Neural progenitor cell (in vitro differentiated cells): Measurements from ENCODE around the gene SBF2. TPM values are rescaled to one million over a fixed set of nuclear protein-coding genes. Genes with fewer than 3 reads are reported as not detected.

Source experiments
- DNase-seq: peaks from one replicate; pipeline ENCODE4 v3.0.0-alpha.2; 2016; ENCODE audit warnings: low spot score
- H2AFZ ChIP-seq: fragments of 200-600 bp; sonication (generic); replicated peaks from 2 replicates; pipeline ENCODE4 v1.6.1; 2016; ENCODE audit warnings: antibody characterized with exemption
- H3F3A ChIP-seq: fragments of 200-600 bp; sonication (generic); 2 replicates; pipeline ENCODE4 v1.6.1; 2016; ENCODE audit warnings: antibody characterized with exemption, low read depth
- H3K27ac ChIP-seq: fragments of 200-600 bp; sonication (generic); 2 replicates; pipeline ENCODE4 v1.5.1; 2016; ENCODE audit warnings: mild to moderate bottlenecking
- H3K27me3 ChIP-seq: fragments of 200-600 bp; sonication (generic); 2 replicates; pipeline ENCODE4 v1.6.1; 2016; ENCODE audit warnings: mild to moderate bottlenecking, moderate library complexity
- H3K36me3 ChIP-seq: fragments of 200-600 bp; sonication (generic); 2 replicates; pipeline ENCODE4 v1.5.1; 2016
- H3K4me1 ChIP-seq: fragments of 200-600 bp; sonication (generic); 2 replicates; pipeline ENCODE4 v1.6.1; 2016; ENCODE audit warnings: mixed run types
- H3K4me2 ChIP-seq: fragments of 200-600 bp; sonication (generic); 2 replicates; pipeline ENCODE4 v1.6.1; 2016
- H3K4me3 ChIP-seq: fragments of 200-600 bp; sonication (generic); 2 replicates; pipeline ENCODE4 v1.5.1; 2016
- H3K79me2 ChIP-seq: fragments of 200-600 bp; sonication (generic); 2 replicates; pipeline ENCODE4 v1.6.1; 2016; ENCODE audit warnings: low read depth
- H3K9ac ChIP-seq: fragments of 200-600 bp; sonication (generic); 2 replicates; pipeline ENCODE4 v1.6.1; 2016
- H3K9me3 ChIP-seq: fragments of 200-600 bp; sonication (generic); 2 replicates; pipeline ENCODE4 v1.5.1; 2016; ENCODE audit warnings: low read depth
- H4K20me1 ChIP-seq: fragments of 200-600 bp; sonication (generic); 2 replicates; pipeline ENCODE4 v1.6.1; 2016; ENCODE audit warnings: low read depth
- H3K27ac Mint-ChIP-seq: 3 replicates; pipeline ENCODE4 v1.8.0; 2021; ENCODE audit warnings: mixed read lengths
- H3K27me3 Mint-ChIP-seq: 2 replicates; pipeline ENCODE4 v1.8.0; 2022; ENCODE audit warnings: low read depth, mild to moderate bottlenecking, inconsistent platforms, moderate library complexity, mixed read lengths; ENCODE audit not compliant: insufficient read depth
- H3K36me3 Mint-ChIP-seq: 3 replicates; pipeline ENCODE4 v1.8.0; 2021; ENCODE audit warnings: mixed read lengths
- H3K4me1 Mint-ChIP-seq: 3 replicates; pipeline ENCODE4 v1.8.0; 2021; ENCODE audit warnings: mixed read lengths
- H3K4me3 Mint-ChIP-seq: 3 replicates; pipeline ENCODE4 v1.8.0; 2021; ENCODE audit warnings: mild to moderate bottlenecking, moderate library complexity, mixed read lengths
- H3K9me3 Mint-ChIP-seq: 3 replicates; pipeline ENCODE4 v1.8.0; 2020; ENCODE audit warnings: mixed read lengths
- CTCF ChIP-seq: fragments of 200-600 bp; sonication (generic); IDR thresholded peaks from 2 replicates; pipeline ENCODE4 v1.5.1; 2017; ENCODE audit warnings: antibody characterized with exemption, mild to moderate bottlenecking
- EZH2 ChIP-seq: fragments of 200-600 bp; sonication (generic); IDR thresholded peaks from 2 replicates; pipeline ENCODE4 v1.6.1; 2017; ENCODE audit warnings: antibody characterized with exemption, mild to moderate bottlenecking, moderate library complexity
- EZH2phosphoT487 ChIP-seq: fragments of 200-600 bp; sonication (generic); IDR thresholded peaks from 2 replicates; pipeline ENCODE4 v1.6.1; 2017; ENCODE audit warnings: antibody characterized with exemption
- total RNA-seq: library from RNA; depleted of rRNA; stranded (reverse); fragments of >200 nt; gene quantifications from 2 replicates; pipeline ENCODE4 v1.2.3, GENCODE V29; 2015; ENCODE audit warnings: low replicate concordance

SBF2 gene
- total RNA-seq, 1 donor from 2014 or later: 48.2 TPM

- DNase-seq: no peak
- no peaks in the 10 kb centered on the region for H3K4me1 ChIP-seq
Measured at GRCh38 chr11:9796854-9797253, 497.2 kb downstream of the SBF2 start.

GRCh38 chr11:9796266-9796665 lies 497.8 kb downstream of the SBF2 start:
- Histone ChIP-seq H3F3A (no peaks in the 10 kb centered on the region), H3K27ac (no peak overlapping the region), H4K20me1 (no peaks in the 10 kb centered on the region), H3K36me3 (no peaks in the 10 kb centered on the region), H2AFZ (no peak overlapping the region), H3K4me2 (no peak overlapping the region), H3K4me1 (no peaks in the 10 kb centered on the region), H3K79me2 (no peaks in the 10 kb centered on the region), H3K4me3 (no peak overlapping the region), H3K9ac (no peak overlapping the region), H3K9me3 (no peaks in the 10 kb centered on the region), H3K27me3 (no peaks in the 10 kb centered on the region)
- no peak overlapping the region for H3K27ac Mint-ChIP-seq
- peaks cover 7% of the 10 kb centered on the region for H3K36me3 Mint-ChIP-seq
- H3K4me1 Mint-ChIP-seq: no peaks in the 10 kb centered on the region
- DNase-seq: no peak
- no peak overlapping the region for H3K4me3 Mint-ChIP-seq
- H3K27me3 Mint-ChIP-seq: no peaks in the 10 kb centered on the region
- no peaks in the 10 kb centered on the region for H3K9me3 Mint-ChIP-seq
- TF ChIP-seq CTCF: no peak
- no peak for TF ChIP-seq EZH2
- TF ChIP-seq EZH2phosphoT487: no peak

More at GRCh38 chr11:9796854-9797253, 497.2 kb downstream of the SBF2 start:
- no peak for TF ChIP-seq EZH2phosphoT487
- TF ChIP-seq CTCF: no peak
- TF ChIP-seq EZH2: no peak
- Histone ChIP-seq H3K9ac (no peak overlapping the region), H3K27ac (no peak overlapping the region), H3F3A (no peaks in the 10 kb centered on the region), H3K36me3 (no peaks in the 10 kb centered on the region), H3K79me2 (no peaks in the 10 kb centered on the region), H2AFZ (no peak overlapping the region), H3K4me2 (no peak overlapping the region), H3K4me3 (no peak overlapping the region), H3K27me3 (no peaks in the 10 kb centered on the region), H3K9me3 (no peaks in the 10 kb centered on the region), H4K20me1 (no peaks in the 10 kb centered on the region)
- Mint-ChIP-seq H3K4me3 (no peak overlapping the region), H3K27me3 (no peaks in the 10 kb centered on the region), H3K27ac (no peak overlapping the region), H3K36me3 (peaks cover 4% of the 10 kb centered on the region), H3K4me1 (no peaks in the 10 kb centered on the region), H3K9me3 (no peaks in the 10 kb centered on the region)

- Mint-ChIP-seq H3K4me1 (no peaks in the 10 kb centered on the region), H3K36me3 (peaks cover 25% of the 10 kb centered on the region), H3K4me3 (no peak overlapping the region), H3K27me3 (peaks cover 2% of the 10 kb centered on the region), H3K9me3 (no peaks in the 10 kb centered on the region), H3K27ac (no peak overlapping the region)
- TF ChIP-seq CTCF (no peak), EZH2phosphoT487 (no peak), EZH2 (no peak)
- DNase-seq: no peak
- H3K4me1 ChIP-seq: no peaks in the 10 kb centered on the region
- no peaks in the 10 kb centered on the region for H3K9me3 ChIP-seq
- H3K9ac ChIP-seq: no peak overlapping the region
- no peak overlapping the region for H3K4me2 ChIP-seq
- no peak overlapping the region for H3K4me3 ChIP-seq
- no peaks in the 10 kb centered on the region for H3K79me2 ChIP-seq
- no peak overlapping the region for H3K27ac ChIP-seq
- no peaks in the 10 kb centered on the region for H3K27me3 ChIP-seq
- H2AFZ ChIP-seq: no peak overlapping the region
- H4K20me1 ChIP-seq: no peaks in the 10 kb centered on the region
- no peaks in the 10 kb centered on the region for H3K36me3 ChIP-seq
- no peaks in the 10 kb centered on the region for H3F3A ChIP-seq
Measured at GRCh38 chr11:9790703-9791102, 503.3 kb downstream of the SBF2 start.
